ENCODE results near the gene DMRT2.

DNA sequence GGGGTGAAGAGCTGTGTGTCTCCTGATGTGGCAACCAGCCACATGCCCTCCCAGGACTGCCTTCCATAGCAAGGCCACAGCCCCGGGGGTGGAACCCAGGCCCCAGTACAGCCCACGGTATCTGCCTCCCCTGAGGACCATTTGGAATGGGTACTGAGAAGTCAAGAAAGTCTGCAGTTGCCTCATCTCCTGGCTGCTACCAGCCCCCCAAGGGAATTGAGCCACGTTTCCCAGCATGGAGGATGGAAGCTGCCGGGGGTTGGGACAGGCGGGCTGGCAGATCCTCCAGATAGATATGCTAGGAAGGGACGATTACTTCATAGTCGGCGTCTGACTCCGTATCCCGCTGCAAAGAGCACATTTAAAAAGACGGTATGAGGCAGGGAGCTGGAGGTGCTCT, 5.5 kb upstream of the DMRT2 start:
- TF ChIP-seq, protein P1, sequence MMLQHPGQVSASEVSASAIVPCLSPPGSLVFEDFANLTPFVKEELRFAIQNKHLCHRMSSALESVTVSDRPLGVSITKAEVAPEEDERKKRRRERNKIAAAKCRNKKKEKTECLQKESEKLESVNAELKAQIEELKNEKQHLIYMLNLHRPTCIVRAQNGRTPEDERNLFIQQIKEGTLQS (CRISPR knock-in tag; IDR thresholded peaks at IDR 0.05) = no peak
- TF ChIP-seq NCOA1 (CRISPR knock-in tag; IDR thresholded peaks at IDR 0.05) (no peak), RAD21 (CRISPR knock-in tag; IDR thresholded peaks at IDR 0.05) (no peak), PHF21A (CRISPR knock-in tag; IDR thresholded peaks at IDR 0.05) (no peak), NR2F6 (IDR thresholded peaks at IDR 0.05) (no peak), NR2F6 (CRISPR knock-in tag; IDR thresholded peaks at IDR 0.05) (no peak), TSC22D2 (CRISPR knock-in tag; IDR thresholded peaks at IDR 0.05; ENCODE audit: borderline replicate concordance) (no peak), HOXD1 (CRISPR knock-in tag; IDR thresholded peaks at IDR 0.05) (no peak), ZNF660 (CRISPR knock-in tag; IDR thresholded peaks at IDR 0.05; ENCODE audit: borderline replicate concordance, low read depth) (no peak), TAF1 (CRISPR knock-in tag; IDR thresholded peaks at IDR 0.05) (no peak), TARDBP (CRISPR knock-in tag; IDR thresholded peaks at IDR 0.05) (no peak)
- TF ChIP-seq, protein P2, sequence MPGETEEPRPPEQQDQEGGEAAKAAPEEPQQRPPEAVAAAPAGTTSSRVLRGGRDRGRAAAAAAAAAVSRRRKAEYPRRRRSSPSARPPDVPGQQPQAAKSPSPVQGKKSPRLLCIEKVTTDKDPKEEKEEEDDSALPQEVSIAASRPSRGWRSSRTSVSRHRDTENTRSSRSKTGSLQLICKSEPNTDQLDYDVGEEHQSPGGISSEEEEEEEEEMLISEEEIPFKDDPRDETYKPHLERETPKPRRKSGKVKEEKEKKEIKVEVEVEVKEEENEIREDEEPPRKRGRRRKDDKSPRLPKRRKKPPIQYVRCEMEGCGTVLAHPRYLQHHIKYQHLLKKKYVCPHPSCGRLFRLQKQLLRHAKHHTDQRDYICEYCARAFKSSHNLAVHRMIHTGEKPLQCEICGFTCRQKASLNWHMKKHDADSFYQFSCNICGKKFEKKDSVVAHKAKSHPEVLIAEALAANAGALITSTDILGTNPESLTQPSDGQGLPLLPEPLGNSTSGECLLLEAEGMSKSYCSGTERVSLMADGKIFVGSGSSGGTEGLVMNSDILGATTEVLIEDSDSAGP (CRISPR knock-in tag; IDR thresholded peaks at IDR 0.05; ENCODE audit: borderline replicate concordance) = no peak

All from HepG2 (cell line).